ENCODE data around the gene NANOS1. TPM values are rescaled to one million over a fixed set of nuclear protein-coding genes. Genes with fewer than 3 reads are reported as not detected.

Gene NANOS1
- total RNA-seq, 6 donors from 2014 or later: 0.69 to 3.0 (median 1.9) TPM; not detected in 2

DNA sequence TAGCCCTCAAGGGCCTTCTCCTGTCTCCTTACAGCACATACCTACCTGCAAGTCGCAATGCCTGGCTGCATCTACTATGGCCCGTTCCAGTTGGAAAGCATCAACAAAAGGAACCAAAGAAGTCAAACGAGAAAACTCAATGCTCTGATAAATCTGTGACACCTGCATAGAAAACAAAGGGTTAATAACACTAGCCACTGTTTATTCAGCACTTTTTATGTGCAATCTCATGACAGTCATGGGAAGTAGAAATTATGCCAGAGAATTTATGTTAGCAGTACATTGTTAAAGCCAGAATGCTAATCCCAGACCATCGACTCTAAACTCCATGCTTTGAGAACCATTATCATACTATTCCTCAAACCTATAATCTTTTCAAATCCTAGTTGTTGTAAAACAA, 30.0 kb downstream of the NANOS1 start:
- 85 to 87% methylated on average over 4 of the region's 4 CpGs for WGBS, 2 donors
- Histone ChIP-seq H3K36me3 (peaks cover 39 to 99% (median 83%) of the 10 kb centered on the region in 4 donors), H3K4me1 (no peaks in the 10 kb centered on the region), H3K27me3 (no peaks in the 10 kb centered on the region), H3K4me3 (no peak overlapping the region), H3K9me3 (no peaks in the 10 kb centered on the region), H3K27ac (no peak overlapping the region)
- TF ChIP-seq POLR2AphosphoS5 (IDR thresholded peaks at IDR 0.05) (no peak), POLR2A (IDR thresholded peaks at IDR 0.05) (no peak), EP300 (IDR thresholded peaks at IDR 0.05) (no peak)
- TF ChIP-seq, protein P1, sequence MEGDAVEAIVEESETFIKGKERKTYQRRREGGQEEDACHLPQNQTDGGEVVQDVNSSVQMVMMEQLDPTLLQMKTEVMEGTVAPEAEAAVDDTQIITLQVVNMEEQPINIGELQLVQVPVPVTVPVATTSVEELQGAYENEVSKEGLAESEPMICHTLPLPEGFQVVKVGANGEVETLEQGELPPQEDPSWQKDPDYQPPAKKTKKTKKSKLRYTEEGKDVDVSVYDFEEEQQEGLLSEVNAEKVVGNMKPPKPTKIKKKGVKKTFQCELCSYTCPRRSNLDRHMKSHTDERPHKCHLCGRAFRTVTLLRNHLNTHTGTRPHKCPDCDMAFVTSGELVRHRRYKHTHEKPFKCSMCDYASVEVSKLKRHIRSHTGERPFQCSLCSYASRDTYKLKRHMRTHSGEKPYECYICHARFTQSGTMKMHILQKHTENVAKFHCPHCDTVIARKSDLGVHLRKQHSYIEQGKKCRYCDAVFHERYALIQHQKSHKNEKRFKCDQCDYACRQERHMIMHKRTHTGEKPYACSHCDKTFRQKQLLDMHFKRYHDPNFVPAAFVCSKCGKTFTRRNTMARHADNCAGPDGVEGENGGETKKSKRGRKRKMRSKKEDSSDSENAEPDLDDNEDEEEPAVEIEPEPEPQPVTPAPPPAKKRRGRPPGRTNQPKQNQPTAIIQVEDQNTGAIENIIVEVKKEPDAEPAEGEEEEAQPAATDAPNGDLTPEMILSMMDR (IDR thresholded peaks at IDR 0.05): no peak
- ATAC-seq (ENCODE audit: low FRiP score in 2 of 2) (no peak), DNase-seq (no peak)

DNA sequence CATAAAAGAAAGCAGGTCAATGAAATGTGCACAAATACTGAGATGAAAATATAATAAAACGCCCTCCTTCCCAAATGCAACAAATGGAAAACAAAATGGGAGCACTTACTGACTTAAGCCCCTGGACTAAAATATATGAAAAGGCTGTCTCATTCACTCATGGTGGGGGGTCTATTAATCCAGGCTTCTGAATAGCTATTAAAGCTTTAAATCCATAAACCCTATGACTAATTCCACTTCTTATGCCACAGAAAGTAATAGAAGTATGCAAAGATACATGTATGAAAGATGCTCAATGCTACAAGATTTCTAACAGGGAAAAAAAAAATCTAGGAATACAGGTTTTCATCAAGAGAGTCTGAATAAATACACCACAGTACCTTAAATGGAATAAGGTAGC, 30.6 kb downstream of the NANOS1 start:
- no peak overlapping the region for H3K4me3 ChIP-seq
- H3K27me3 ChIP-seq: no peaks in the 10 kb centered on the region
- DNase-seq: no peak
- no peak for ATAC-seq (ENCODE audit: low FRiP score in 2 of 2)
- no peaks in the 10 kb centered on the region for H3K4me1 ChIP-seq
- WGBS, 2 donors: 95 to 96% methylated on average over 1 of the region's 1 CpG
- TF ChIP-seq POLR2A (IDR thresholded peaks at IDR 0.05) (no peak), POLR2AphosphoS5 (IDR thresholded peaks at IDR 0.05) (no peak), EP300 (IDR thresholded peaks at IDR 0.05) (no peak)
- TF ChIP-seq, protein P1 (IDR thresholded peaks at IDR 0.05): no peak
- H3K36me3 ChIP-seq: peaks cover 42 to 99% (median 83%) of the 10 kb centered on the region in 4 donors
- no peaks in the 10 kb centered on the region for H3K9me3 ChIP-seq
- no peak overlapping the region for H3K27ac ChIP-seq

DNA sequence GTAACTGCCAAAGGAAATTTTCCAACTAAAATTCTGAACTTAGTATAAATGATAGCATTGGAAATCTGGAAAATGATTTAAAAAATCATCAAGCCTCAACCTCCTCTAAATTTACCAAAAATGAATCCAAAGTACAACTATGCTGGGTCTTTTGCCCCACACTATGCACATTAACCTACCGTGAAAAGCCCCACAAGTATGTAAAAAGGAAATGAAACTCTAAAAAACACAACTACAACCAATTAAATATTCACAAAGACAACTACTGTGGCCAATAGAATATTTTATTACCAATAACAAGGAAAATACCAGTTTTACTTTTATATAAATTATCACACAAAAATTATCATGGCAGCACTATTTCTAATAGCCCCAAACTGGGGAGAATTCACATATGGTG, 31.8 kb downstream of the NANOS1 start:
- Histone ChIP-seq H3K4me1 (no peaks in the 10 kb centered on the region), H3K9me3 (no peaks in the 10 kb centered on the region), H3K27me3 (no peaks in the 10 kb centered on the region), H3K4me3 (no peak overlapping the region), H3K36me3 (peaks cover 40 to 99% (median 81%) of the 10 kb centered on the region in 4 donors), H3K27ac (no peak overlapping the region)
- ATAC-seq (ENCODE audit: low FRiP score in 2 of 2) (no peak), DNase-seq (no peak)
- TF ChIP-seq EP300 (IDR thresholded peaks at IDR 0.05) (no peak), POLR2AphosphoS5 (IDR thresholded peaks at IDR 0.05) (no peak), POLR2A (IDR thresholded peaks at IDR 0.05) (no peak)
- TF ChIP-seq, protein P1 (IDR thresholded peaks at IDR 0.05): no peak
- WGBS, 2 donors: 70 to 72% methylated on average over 1 of the region's 1 CpG

DNA sequence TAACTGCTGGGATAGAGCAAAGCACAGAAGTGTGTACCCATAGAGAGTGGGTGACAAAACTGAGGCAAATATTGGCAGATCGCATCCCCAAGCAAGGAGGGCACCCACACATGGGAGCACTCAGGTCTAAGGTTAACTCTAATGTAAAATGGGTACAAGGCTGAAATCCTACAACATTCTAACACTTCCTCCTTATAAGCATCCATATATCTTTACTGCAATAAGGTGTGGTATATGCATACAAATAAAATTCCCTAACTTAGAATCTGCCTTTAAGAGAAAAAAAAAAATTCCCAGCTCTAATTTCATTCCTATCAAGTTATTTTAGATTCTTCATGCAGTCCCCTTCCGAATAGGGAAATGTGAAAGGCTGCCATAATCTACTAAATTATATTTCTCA, 32.4 kb downstream of the NANOS1 start:
- no peaks in the 10 kb centered on the region for H3K27me3 ChIP-seq
- H3K36me3 ChIP-seq: peaks cover 34 to 99% (median 81%) of the 10 kb centered on the region in 4 donors
- no peaks in the 10 kb centered on the region for H3K4me1 ChIP-seq
- H3K4me3 ChIP-seq: no peak overlapping the region
- DNase-seq: no peak
- H3K9me3 ChIP-seq: no peaks in the 10 kb centered on the region
- 96 to 98% methylated on average over 2 of the region's 2 CpGs for WGBS, 2 donors
- TF ChIP-seq POLR2AphosphoS5 (IDR thresholded peaks at IDR 0.05): no peak
- no peak for TF ChIP-seq EP300 (IDR thresholded peaks at IDR 0.05)
- TF ChIP-seq, protein P1 (IDR thresholded peaks at IDR 0.05): no peak
- no peak for TF ChIP-seq POLR2A (IDR thresholded peaks at IDR 0.05)
- H3K27ac ChIP-seq: no peak overlapping the region
- ATAC-seq (ENCODE audit: low FRiP score in 2 of 2): no peak

DNA sequence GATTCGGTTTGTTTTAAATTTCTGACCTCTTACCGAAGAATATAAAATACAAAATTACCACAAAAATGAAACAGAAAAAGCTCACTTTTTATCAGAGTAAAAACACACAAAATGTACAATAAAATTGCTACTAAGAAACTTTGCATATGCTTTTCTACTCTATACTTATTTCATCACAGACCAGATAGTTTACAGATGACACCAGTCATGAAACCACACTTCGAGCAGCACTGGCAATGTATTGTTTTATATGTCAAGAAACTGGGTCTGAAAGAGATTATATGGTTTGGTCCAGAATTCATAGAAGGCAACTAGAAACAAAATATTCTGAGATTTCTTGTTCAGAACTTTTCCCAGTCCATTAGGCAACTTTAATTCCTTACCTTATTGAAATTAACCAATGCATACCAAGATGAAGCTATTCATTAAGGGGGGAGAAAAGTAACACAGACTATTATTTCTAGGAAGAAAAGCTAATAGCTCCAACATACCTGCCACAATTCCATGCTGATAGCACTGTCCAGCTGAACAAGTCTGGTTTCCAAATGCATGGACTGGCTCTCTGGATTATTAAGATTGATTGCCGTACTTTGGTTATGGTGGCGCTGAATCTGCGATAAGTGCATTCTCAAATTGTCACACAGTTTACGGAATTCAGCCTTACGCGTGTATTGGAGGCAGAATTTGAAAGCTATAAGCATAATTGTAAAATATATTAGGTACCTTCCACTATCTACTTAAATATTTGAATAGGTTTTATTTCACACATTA, 41.1 kb downstream of the NANOS1 start:
- peaks cover 40 to 76% (median 61%) of the 10 kb centered on the region in 4 donors for H3K36me3 ChIP-seq
- WGBS, 2 donors: 95 to 97% methylated on average over 9 of the region's 9 CpGs
- no peaks in the 10 kb centered on the region for H3K9me3 ChIP-seq
- DNase-seq (no peak), ATAC-seq (ENCODE audit: low FRiP score in 2 of 2) (no peak)
- peaks cover 0 to 22% (median 5%) of the 10 kb centered on the region in 4 donors for H3K4me1 ChIP-seq
- TF ChIP-seq, protein P1 (IDR thresholded peaks at IDR 0.05): no peak
- no peak for TF ChIP-seq EP300 (IDR thresholded peaks at IDR 0.05)
- no peak for TF ChIP-seq POLR2A (IDR thresholded peaks at IDR 0.05)
- no peak for TF ChIP-seq POLR2AphosphoS5 (IDR thresholded peaks at IDR 0.05)
- no peaks in the 10 kb centered on the region for H3K27me3 ChIP-seq
- no peak overlapping the region for H3K27ac ChIP-seq
- H3K4me3 ChIP-seq: no peak overlapping the region

Data from upper lobe of left lung (tissue), 6 donors.